Naive B cell (primary cell): ENCODE measurements around the gene KRTAP10-3. TPM values are rescaled to one million over a fixed set of nuclear protein-coding genes. Genes with fewer than 3 reads are reported as not detected.
A peak's percentile ranks its signal among the peaks of the same experiment; 100 is the strongest.

ENCODE experiments used
- ATAC-seq, 2 donors: fragments of 150-1000 bp; cut with Tn5 transposase; 2 replicates each; pipeline ENCODE4 v1.10.0; 2021; ENCODE audit warnings: low read depth in 2 of 2, mild to moderate bottlenecking in 2 of 2, moderate library complexity in 2 of 2
- DNase-seq: peaks from one replicate; pipeline ENCODE4 v3.0.0; 2022
- H3K27ac Mint-ChIP-seq, 6 donors: one replicate each; pipeline ENCODE4 v1.8.0; 2020 to 2022; ENCODE audit warnings: mild to moderate bottlenecking in 6 of 6, mixed read lengths in 6 of 6, moderate library complexity in 5 of 6, inconsistent platforms in 2 of 6
- H3K27me3 Mint-ChIP-seq, 3 donors: one replicate each; pipeline ENCODE4 v1.8.0; 2021 to 2022; ENCODE audit warnings: mixed read lengths in 3 of 3, mild to moderate bottlenecking in 1 of 3
- H3K36me3 Mint-ChIP-seq, 2 donors: one replicate each; pipeline ENCODE4 v1.8.0; 2020 to 2022; ENCODE audit warnings: mixed read lengths in 2 of 2, inconsistent platforms in 1 of 2, mild to moderate bottlenecking in 1 of 2
- H3K4me1 Mint-ChIP-seq, 3 donors: one replicate each; pipeline ENCODE4 v1.8.0; 2020 to 2022; ENCODE audit warnings: mixed read lengths in 3 of 3, inconsistent platforms in 1 of 3, mild to moderate bottlenecking in 1 of 3, moderate library complexity in 1 of 3
- H3K4me3 Mint-ChIP-seq, 8 donors: one replicate each; pipeline ENCODE4 v1.8.0; 2020 to 2022; ENCODE audit warnings: mild to moderate bottlenecking in 8 of 8, mixed read lengths in 8 of 8, moderate library complexity in 8 of 8, inconsistent platforms in 2 of 8
- H3K9me3 Mint-ChIP-seq, 7 donors: one replicate each; pipeline ENCODE4 v1.8.0; 2020 to 2022; ENCODE audit warnings: mixed read lengths in 7 of 7, mild to moderate bottlenecking in 5 of 7, inconsistent platforms in 2 of 7, moderate library complexity in 1 of 7
- polyA plus RNA-seq, 6 donors: library from polyadenylated mRNA; unstranded; fragments of 300-500 nt; fragmentation: Illumina TruSeq; gene quantifications; one replicate each; pipeline ENCODE4 v1.2.3, GENCODE V29; 2021; ENCODE audit warnings: low read depth in 6 of 6

KRTAP10-3 gene
- polyA plus RNA-seq, 6 donors from 2014 or later: not detected

DNA sequence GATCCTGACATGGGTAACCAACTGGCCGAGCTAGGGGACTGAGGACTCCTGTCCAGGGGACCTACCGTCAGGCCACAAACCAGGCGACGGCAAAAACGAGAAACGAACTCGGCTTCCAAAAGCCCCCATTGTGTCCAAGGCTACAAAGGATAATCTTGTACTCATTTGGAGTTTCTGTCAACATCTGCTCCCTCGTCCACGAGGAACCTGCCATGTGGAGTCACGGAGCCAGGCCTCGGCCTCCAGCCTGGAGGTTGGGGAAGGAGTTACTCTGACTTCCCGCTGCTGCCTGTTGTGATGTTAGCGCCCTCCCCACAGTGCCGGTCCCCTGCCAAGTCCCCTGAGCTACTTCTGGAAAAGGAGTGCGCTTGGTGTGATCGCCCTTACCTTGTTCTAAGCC, 25.9 kb downstream of the KRTAP10-3 start:
- DNase-seq: no peak
- Mint-ChIP-seq H3K36me3 (no peaks in the 10 kb centered on the region), H3K27ac (no peak overlapping the region), H3K4me3 (no peak overlapping the region), H3K4me1 (no peaks in the 10 kb centered on the region), H3K9me3 (peaks cover 0 to 4% (median 0%) of the 10 kb centered on the region in 7 donors), H3K27me3 (peaks cover 21 to 49% (median 28%) of the 10 kb centered on the region in 3 donors)
- ATAC-seq: no peak

DNA sequence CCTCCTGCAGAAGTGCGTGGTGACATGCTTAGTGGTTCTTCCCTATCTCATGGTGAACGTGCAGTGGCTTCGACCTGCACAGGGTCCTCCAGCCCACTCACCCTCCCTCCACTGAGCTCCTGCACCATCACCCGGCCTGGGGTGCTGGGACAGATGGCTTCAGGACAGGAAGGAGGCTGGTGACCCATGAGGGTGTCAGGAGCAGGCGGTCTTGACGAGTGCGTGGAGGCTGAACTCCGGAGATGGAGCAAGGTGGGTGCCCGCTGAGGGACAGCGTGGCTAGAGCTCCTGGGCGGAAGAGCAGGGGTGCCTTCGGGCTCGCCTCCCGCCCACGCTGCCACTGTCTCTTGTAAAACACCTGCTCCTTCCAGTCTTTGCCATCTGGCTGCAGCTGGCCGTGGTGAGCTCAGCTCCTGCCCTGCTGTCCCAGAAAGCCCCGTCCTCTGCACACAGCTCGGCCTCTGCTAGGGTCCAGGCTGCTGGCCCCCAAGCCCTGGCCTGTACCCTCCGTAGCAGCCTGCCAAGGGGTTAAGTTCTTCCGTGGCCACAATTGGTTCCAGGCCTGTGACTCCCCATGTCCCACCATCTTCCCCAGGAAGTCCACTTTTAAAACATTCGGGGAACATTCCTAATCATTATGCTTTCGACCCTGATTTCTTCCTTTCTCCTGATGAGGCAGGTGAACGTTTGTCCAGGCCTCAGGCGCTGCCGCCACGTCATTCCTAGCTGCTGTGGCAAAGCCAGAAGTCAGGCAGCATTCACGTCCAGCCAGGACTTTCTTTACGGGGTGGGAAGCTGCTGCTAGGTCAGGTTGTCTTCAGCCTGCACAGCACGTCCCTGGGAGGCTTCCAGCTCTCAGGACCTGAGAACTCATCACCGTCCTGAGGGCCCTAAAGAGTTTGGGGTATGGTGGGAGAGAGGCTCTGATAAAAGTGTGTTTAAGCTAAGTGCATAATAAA, 26.7 kb downstream of the KRTAP10-3 start:
- no peak overlapping the region for H3K4me3 Mint-ChIP-seq
- H3K4me1 Mint-ChIP-seq: no peaks in the 10 kb centered on the region
- H3K9me3 Mint-ChIP-seq: peaks cover 0 to 4% (median 0%) of the 10 kb centered on the region in 7 donors
- peaks cover 14 to 41% (median 20%) of the 10 kb centered on the region in 3 donors for H3K27me3 Mint-ChIP-seq
- H3K36me3 Mint-ChIP-seq: no peaks in the 10 kb centered on the region
- no peak for ATAC-seq
- H3K27ac Mint-ChIP-seq: peak overlapping the region in 1 of 6 donors; percentile 66
- no peak for DNase-seq

DNA sequence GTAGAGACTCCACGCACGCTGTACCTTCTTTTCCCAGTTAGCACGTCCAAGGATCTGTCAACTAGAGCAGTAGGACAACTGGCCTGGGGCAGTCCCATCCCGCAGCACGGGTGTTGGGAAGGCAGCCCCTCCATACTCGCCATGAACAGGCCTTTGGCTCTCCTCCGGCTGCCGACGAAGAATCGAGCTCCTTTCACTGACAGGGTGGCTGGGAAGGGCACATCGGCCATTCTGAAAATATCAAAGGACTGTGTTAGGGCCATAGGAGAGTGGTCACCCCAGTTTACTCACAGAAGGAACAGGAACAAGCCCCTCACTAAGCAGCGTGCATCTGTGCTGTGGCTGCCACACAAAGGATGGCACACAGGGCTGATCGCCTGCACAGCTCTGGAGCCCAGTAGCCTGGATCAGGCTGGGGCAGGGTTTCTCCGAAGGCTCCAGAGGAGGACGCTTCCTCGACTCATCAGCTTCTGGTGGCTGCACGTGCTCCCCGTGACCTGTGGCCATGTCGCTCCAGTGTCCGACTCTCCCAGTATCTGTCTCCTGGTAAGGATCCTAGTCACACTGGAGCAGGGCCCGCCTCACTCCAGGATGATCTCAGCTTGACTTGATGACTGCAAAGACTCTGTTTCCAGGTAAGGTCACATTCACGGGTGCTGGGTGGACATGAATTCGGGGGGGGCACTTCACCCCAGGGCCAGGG, 27.5 kb downstream of the KRTAP10-3 start:
- H3K27ac Mint-ChIP-seq: no peak overlapping the region
- H3K4me3 Mint-ChIP-seq: no peak overlapping the region
- no peaks in the 10 kb centered on the region for H3K36me3 Mint-ChIP-seq
- DNase-seq (no peak), ATAC-seq (no peak)
- peaks cover 0 to 4% (median 0%) of the 10 kb centered on the region in 7 donors for H3K9me3 Mint-ChIP-seq
- H3K27me3 Mint-ChIP-seq: peaks cover 6 to 37% (median 19%) of the 10 kb centered on the region in 3 donors
- no peaks in the 10 kb centered on the region for H3K4me1 Mint-ChIP-seq

DNA sequence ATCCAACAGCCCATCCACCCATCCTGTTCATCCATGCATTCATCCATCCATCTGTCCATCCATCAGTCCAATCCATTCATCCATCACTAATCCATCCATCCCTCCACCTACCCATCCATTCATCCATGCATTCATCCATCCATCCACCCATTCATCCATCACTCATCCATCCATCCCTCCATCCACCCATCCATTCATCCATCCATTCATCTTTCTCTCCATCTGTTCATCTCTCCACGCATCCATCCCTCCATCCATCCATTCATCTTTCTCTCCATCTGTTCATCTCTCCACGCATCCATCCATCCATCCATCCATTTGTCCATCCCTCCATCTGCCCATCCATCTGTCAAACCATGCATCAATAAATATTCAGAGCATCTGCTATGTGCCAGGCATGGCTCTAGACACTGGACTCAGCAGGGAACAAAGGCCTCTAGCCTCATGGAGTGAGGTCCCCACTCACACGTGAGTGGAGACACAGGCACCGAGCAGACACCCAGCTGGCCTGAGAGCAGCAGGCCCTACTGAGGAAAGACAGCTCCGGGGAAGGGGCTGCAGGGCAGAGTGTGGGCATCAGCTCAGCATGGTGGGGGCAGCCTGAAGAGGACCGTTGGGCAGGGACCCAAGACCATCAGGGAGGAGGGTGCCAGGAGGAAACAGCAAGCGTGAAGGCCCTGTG, 28.2 kb downstream of the KRTAP10-3 start:
- H3K27ac Mint-ChIP-seq: peak overlapping the region in 1 of 6 donors; percentile 94
- no peak for DNase-seq
- no peaks in the 10 kb centered on the region for H3K4me1 Mint-ChIP-seq
- peak overlapping the region in 1 of 8 donors; percentile 61 for H3K4me3 Mint-ChIP-seq
- peaks cover 0 to 4% (median 0%) of the 10 kb centered on the region in 7 donors for H3K9me3 Mint-ChIP-seq
- ATAC-seq: no peak
- H3K36me3 Mint-ChIP-seq: no peaks in the 10 kb centered on the region
- peaks cover 5 to 36% (median 19%) of the 10 kb centered on the region in 3 donors for H3K27me3 Mint-ChIP-seq

DNA sequence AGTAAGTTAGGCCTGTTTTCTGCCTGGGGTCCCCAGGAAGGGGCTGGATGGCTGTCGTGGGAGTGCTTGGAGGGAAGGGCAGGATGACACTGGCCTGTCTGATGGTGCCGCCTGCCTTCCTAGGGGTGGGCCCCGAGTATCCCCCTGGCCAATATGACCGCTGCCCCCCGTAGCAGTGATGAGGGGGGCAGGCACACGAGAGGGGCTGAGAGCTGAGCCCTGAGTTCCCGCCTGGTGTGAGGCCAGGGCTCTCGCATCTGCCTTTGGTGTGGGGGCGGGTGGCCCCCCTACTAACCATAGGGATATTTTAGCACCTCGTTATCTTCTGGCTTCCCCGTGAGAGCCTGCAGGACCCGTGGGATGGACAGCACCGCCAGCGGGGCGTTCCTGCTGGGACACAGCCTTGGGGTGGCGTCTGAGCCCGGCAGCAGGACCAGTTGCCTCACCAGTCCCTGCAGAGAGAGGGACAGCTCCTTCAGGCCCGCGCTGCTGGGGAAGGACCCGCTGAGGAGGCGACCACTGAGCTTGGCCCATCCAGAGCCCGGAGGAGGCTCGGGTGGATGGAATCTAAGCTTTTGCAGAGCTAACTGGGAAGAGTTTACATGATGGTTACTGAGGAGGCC, 29.0 kb downstream of the KRTAP10-3 start:
- Mint-ChIP-seq H3K27ac (peak overlapping the region in 1 of 6 donors; percentile 94), H3K9me3 (peaks cover 0 to 3% (median 0%) of the 10 kb centered on the region in 7 donors), H3K36me3 (no peaks in the 10 kb centered on the region), H3K4me3 (no peak overlapping the region), H3K4me1 (no peaks in the 10 kb centered on the region), H3K27me3 (peaks cover 5 to 31% (median 19%) of the 10 kb centered on the region in 3 donors)
- no peak for ATAC-seq
- DNase-seq: no peak

DNA sequence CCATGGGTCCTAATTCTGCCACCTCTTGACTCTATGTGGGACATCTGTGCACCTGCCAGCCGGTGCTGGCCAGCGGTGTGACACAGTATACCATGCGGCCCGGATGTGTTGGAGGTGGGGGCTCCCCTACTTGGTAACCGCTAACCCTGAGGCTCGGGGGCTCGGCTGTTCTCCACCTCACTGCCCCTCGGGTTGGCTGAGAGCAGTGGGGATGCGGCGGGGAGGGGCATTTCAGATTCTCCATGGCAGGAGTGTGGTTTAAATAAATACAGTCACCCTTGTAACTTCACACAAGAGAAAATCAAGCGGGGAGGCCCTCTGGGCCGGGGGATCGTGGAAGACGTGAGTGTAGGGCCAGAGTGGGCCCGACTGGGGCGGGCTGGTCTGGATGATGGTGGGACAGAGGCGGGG, 29.6 kb downstream of the KRTAP10-3 start:
- H3K27me3 Mint-ChIP-seq: peaks cover 5 to 30% (median 19%) of the 10 kb centered on the region in 3 donors
- peak overlapping the region in 1 of 6 donors; percentile 42 for H3K27ac Mint-ChIP-seq
- no peaks in the 10 kb centered on the region for H3K36me3 Mint-ChIP-seq
- H3K9me3 Mint-ChIP-seq: peaks cover 0 to 3% (median 0%) of the 10 kb centered on the region in 7 donors
- no peak for ATAC-seq
- DNase-seq: no peak
- H3K4me1 Mint-ChIP-seq: no peaks in the 10 kb centered on the region
- no peak overlapping the region for H3K4me3 Mint-ChIP-seq

DNA sequence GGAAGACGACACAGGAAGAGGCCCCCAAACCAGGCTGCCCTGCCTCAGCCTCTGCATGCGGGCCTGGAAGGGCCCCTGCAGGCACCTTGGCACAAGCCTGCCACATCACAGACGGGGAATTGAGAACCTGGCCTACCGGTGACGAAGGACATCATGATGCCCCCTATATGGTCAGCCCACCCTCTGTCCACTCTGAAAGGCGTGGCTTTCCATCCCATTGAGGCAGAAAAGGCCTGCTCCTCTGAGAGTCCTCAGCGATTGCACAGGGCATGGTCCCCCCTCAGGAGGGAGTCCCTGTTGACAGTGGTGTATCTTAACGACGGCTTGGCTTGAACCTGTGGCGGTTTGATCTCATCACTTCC, 30.0 kb downstream of the KRTAP10-3 start:
- peaks cover 0 to 3% (median 0%) of the 10 kb centered on the region in 7 donors for H3K9me3 Mint-ChIP-seq
- no peaks in the 10 kb centered on the region for H3K36me3 Mint-ChIP-seq
- DNase-seq (no peak), ATAC-seq (no peak)
- H3K4me1 Mint-ChIP-seq: no peaks in the 10 kb centered on the region
- H3K4me3 Mint-ChIP-seq: no peak overlapping the region
- H3K27me3 Mint-ChIP-seq: peaks cover 5 to 30% (median 19%) of the 10 kb centered on the region in 3 donors
- H3K27ac Mint-ChIP-seq: no peak overlapping the region

DNA sequence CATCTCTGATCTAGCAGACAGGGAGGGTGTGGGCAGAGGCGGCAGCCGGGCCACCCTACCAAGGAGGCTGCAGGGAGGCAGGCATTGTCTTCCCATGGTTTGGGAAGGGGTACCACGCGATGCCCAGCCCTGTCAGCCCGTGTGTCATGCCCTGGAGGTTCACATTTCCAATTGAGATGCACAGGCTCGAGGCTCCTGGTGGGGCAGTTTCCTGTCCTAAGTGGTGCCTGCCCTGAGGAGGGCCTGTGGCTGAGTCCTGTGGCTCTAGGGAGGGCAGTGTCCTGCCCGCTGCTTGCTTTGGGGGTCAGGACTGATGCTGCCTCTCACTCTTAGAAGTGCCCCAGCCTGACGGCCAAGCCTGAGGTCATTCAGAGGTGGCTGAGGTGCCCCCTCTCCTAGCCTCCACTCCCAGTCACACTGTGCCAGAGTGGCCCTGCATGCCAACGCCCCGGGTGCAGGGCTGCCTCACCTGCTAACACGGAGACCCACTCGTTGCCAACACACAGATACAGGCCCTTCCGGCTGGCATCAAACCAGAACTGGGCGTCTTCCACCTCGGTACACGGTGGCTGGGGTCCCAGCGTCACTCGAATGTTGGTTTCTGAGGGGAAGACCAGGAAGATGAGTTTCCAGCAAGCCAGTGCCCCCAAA, 30.5 kb downstream of the KRTAP10-3 start:
- peaks cover 0 to 3% (median 0%) of the 10 kb centered on the region in 7 donors for H3K9me3 Mint-ChIP-seq
- H3K4me3 Mint-ChIP-seq: no peak overlapping the region
- no peaks in the 10 kb centered on the region for H3K4me1 Mint-ChIP-seq
- H3K27me3 Mint-ChIP-seq: peaks cover 5 to 30% (median 19%) of the 10 kb centered on the region in 3 donors
- peak overlapping the region in 1 of 6 donors; percentile 59 for H3K27ac Mint-ChIP-seq
- DNase-seq (no peak), ATAC-seq (no peak)
- no peaks in the 10 kb centered on the region for H3K36me3 Mint-ChIP-seq

DNA sequence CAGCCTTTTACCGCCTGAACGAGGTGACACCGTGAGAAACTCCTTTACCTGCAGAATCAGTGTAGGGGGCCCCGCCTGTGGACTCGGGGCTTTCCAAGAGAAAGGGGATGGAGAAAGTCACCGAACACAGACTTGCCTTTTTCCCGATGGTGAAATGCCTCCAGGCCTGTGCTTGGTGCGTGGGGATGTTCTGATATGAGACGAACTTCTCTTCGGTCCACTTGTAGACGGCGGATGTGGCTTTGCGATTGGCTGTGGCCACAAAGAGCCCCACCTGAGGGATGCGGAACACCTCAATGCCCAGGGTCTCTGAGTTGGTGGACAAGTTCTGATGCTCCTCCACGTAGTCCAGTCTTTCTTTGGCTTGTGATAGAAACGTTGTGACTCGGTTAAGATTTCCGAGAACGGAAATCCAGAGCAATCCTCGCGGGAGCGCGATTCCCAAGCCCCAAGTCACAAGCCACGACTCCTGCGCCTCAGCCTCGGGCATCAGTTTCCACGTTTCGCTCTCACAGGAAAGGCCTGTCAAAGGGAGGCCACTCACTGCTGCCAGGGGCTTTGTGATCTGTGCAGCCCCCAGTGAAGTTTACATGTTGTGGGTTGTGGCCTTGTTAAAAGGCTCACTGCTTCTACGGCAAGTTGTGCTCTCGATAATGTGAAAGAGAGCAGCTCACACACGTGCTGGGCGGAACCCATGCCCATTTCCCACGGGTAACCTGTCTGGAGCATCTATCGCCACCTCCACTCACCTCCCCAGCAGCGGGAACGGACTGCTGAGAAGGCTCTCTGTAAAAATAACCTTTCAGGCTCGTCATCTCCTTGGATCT, 31.2 kb downstream of the KRTAP10-3 start:
- Mint-ChIP-seq H3K27me3 (peaks cover 5 to 30% (median 19%) of the 10 kb centered on the region in 3 donors), H3K27ac (no peak overlapping the region), H3K36me3 (no peaks in the 10 kb centered on the region), H3K9me3 (peaks cover 0 to 3% (median 0%) of the 10 kb centered on the region in 7 donors), H3K4me3 (no peak overlapping the region), H3K4me1 (no peaks in the 10 kb centered on the region)
- DNase-seq (no peak), ATAC-seq (no peak)

DNA sequence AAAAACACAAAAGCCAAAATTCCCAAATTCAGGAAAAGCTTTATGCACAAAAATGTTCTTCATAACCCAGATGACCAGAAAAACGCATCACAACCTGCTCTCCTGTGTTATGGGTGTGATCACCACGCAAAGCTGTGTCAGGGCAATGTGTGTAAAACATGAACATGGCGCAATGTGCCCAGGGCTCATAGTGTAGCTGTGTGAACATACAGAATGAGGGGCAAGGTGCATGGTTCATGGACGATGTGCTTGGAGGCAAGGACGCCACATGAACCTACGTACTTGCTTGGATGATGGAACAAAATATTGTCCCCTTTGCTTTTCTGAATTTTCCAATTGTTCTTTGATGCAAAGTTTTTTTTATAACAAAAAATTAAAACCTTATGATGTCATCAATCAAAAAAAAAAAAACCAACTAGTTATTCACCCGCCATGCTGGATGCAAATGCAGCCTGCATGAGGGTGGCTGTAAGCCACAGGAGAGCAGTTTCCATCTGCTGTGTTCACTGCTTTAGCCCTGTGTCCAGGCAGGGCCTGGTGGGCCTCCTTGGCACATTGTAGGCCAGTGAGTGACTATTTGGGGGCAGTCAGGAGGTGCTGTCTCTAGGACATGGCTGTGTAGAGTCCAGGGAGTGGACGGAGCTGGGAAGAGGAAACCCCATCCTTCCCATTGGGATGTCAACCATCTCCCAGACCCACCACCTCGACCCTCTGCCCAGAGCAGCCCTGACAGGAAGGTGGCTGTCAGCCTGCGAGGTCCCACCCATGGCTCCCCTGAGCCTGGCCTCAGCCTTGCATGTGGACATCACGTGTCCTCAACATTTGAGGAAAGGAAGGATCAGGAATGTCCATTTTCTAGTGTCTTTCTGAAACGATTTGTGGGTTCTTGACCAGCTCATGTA, 32.2 kb downstream of the KRTAP10-3 start:
- H3K4me3 Mint-ChIP-seq: no peak overlapping the region
- H3K36me3 Mint-ChIP-seq: no peaks in the 10 kb centered on the region
- H3K27me3 Mint-ChIP-seq: peaks cover 5 to 22% (median 10%) of the 10 kb centered on the region in 3 donors
- ATAC-seq (no peak), DNase-seq (no peak)
- no peaks in the 10 kb centered on the region for H3K4me1 Mint-ChIP-seq
- H3K27ac Mint-ChIP-seq: no peak overlapping the region
- H3K9me3 Mint-ChIP-seq: peaks cover 0 to 3% (median 0%) of the 10 kb centered on the region in 7 donors

DNA sequence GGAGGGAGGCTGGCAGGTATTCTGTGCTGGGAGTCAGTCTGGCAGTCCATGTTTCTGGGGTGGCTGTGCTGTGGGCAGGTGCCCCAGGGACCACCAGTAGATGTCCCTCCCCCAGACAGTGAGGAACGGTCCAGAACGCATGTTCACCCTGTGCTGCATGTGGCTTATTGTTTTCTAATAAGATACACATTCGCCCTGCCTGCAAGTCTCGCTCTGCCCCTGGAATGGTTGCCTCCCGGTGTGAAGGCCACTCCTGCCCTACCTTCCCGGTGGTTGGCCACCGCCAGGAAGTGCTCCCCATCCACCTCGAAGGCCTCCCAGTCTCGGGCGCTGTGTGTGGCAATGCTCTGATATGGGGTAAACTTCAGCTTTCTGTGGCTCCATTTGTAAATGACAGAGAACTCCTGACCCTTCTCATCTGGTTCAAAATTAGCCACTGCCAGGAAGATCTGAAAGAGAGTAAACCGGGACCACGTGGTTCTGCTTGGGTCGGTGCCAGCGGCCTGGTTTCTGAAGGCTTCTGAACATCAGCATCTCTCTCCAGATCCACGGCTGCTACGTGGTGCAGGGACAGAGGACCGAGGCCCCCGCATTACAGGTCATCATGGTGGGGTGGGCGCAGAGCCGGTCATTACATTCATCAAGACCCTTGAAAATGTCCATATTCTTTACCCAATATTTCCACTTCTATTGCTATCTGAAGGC, 33.1 kb downstream of the KRTAP10-3 start:
- no peaks in the 10 kb centered on the region for H3K36me3 Mint-ChIP-seq
- peak overlapping the region in 1 of 8 donors; percentile 42 for H3K4me3 Mint-ChIP-seq
- H3K9me3 Mint-ChIP-seq: peaks cover 0 to 3% (median 0%) of the 10 kb centered on the region in 7 donors
- peaks cover 5 to 15% (median 8%) of the 10 kb centered on the region in 3 donors for H3K27me3 Mint-ChIP-seq
- ATAC-seq (no peak), DNase-seq (no peak)
- no peaks in the 10 kb centered on the region for H3K4me1 Mint-ChIP-seq
- no peak overlapping the region for H3K27ac Mint-ChIP-seq
